GM12874 (cell line): Measurements from ENCODE around the gene MGMT.

Source experiments
- TF ChIP-seq, protein P1 (sequence below): IDR thresholded peaks from 2 replicates; pipeline ENCODE4 v1.5.1; 2011; ENCODE audit warnings: low read depth, mild to moderate bottlenecking, control low read depth, low read length, moderate library complexity; ENCODE audit not compliant: insufficient read depth

Gene MGMT

DNA sequence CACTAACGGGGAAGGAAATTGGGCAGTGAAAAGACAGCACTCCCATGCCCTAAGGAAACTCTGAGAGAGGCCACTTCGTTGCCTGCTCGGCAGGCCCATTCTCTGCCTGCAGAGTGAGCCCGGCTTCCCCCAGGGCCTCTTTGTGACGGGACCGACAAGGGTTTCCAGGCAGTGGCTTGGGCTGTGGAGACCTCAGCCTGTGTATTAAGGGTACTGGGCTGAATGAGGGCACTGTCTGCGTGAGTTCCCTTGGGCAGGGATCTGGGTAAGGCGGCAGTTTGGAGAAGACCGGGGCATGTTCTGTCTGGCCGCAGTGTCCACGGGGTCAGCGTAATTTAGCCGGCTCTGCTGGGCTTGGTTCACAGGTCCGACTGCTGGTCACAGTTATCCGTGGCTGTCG, 237.2 kb downstream of the MGMT start:
- TF ChIP-seq, protein P1, sequence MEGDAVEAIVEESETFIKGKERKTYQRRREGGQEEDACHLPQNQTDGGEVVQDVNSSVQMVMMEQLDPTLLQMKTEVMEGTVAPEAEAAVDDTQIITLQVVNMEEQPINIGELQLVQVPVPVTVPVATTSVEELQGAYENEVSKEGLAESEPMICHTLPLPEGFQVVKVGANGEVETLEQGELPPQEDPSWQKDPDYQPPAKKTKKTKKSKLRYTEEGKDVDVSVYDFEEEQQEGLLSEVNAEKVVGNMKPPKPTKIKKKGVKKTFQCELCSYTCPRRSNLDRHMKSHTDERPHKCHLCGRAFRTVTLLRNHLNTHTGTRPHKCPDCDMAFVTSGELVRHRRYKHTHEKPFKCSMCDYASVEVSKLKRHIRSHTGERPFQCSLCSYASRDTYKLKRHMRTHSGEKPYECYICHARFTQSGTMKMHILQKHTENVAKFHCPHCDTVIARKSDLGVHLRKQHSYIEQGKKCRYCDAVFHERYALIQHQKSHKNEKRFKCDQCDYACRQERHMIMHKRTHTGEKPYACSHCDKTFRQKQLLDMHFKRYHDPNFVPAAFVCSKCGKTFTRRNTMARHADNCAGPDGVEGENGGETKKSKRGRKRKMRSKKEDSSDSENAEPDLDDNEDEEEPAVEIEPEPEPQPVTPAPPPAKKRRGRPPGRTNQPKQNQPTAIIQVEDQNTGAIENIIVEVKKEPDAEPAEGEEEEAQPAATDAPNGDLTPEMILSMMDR, result no peak

DNA sequence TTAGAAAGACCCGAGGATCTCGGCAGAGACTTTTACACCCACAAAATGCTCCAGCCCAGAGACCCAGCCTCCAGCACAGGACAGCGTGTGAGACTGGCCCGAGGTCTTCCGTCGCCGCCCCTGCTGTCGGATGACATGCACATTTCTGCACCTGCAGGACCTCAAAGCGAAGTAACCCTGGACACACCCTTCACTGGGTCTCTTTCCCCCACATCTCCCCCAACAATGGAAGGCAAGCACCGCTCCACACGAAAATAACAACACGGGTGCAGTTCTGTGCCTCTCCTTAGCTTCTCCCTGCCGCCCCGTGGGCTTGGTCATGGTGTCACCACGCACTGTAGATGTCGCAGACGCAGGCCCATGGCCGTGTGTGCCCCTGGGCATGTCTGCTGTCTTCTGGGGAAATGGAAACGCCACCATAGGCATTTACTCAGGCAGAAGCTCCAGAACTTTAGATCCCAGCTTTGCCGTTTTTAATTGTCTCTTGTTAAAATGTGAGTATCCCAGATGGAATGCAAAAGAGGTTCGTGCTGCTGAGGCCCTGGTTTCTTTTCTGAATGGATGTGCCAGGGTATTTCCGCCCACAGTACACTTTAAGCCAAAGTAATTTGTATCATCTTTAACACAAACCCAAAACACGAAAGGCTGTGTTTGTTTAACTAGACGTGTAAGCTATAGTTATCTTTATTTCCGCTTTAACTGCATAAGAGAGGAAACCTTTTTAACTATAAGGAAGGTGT, 237.9 kb downstream of the MGMT start:
- TF ChIP-seq, protein P1, result no peak

DNA sequence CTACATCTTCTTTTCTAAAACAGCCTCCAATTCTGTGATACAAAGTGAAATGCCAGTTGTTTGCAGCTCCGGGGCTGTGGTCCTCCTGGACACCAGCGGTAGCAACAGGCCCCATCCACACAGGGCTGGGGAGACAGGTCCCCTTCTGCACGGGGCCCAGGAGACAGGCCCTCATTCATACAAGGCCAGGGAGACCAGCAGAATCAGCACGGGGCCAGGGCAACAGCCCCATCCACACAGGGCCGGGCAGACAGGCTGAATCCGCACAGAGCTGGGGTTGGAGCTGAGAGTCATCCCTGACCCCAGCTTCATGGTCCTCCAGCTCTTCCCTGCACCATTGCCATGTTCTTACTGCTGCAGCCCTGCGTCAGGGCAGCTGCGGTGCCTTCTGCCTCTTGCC, 238.6 kb downstream of the MGMT start:
- TF ChIP-seq, protein P1, result no peak

DNA sequence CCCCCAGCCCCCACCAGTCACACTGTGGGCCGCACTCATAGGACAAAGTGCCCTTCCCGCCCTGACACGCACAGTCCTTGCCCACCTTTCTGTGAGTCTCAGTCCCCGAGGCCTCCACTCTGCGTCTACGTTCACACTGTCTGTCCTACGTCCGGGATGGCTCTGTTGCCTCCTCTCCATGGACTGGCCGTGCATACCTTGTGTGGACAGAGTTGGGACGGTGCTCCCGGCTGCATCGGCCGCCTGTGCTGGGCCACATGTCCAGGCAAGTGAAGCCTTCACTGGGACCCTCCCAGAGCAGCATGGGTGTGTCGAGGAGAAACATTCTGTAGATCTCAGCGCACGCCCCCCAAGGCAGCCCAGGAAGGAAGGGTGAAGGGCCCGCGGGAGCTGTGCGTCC, 239.0 kb downstream of the MGMT start:
- TF ChIP-seq, protein P1, result no peak

DNA sequence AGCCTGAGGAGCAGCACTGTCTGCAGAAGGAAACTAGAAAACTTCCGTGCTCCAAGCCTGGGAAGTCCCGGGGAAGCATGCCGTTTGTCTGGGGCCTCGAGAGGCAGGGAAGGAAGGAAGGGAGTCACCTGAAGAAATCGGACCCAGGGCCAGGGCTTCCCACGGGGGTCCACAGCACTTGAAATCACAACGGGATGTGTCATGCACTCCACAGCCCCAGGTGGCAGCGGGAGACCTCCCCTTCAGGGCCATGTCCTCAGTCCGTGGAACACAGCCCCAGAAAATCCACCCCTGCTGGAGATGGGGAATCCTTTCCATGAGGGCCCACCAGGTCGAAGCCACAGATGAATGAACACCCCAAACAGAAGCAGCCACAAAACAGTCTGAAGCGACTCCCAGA, 239.5 kb downstream of the MGMT start:
- TF ChIP-seq, protein P1, result no peak

DNA sequence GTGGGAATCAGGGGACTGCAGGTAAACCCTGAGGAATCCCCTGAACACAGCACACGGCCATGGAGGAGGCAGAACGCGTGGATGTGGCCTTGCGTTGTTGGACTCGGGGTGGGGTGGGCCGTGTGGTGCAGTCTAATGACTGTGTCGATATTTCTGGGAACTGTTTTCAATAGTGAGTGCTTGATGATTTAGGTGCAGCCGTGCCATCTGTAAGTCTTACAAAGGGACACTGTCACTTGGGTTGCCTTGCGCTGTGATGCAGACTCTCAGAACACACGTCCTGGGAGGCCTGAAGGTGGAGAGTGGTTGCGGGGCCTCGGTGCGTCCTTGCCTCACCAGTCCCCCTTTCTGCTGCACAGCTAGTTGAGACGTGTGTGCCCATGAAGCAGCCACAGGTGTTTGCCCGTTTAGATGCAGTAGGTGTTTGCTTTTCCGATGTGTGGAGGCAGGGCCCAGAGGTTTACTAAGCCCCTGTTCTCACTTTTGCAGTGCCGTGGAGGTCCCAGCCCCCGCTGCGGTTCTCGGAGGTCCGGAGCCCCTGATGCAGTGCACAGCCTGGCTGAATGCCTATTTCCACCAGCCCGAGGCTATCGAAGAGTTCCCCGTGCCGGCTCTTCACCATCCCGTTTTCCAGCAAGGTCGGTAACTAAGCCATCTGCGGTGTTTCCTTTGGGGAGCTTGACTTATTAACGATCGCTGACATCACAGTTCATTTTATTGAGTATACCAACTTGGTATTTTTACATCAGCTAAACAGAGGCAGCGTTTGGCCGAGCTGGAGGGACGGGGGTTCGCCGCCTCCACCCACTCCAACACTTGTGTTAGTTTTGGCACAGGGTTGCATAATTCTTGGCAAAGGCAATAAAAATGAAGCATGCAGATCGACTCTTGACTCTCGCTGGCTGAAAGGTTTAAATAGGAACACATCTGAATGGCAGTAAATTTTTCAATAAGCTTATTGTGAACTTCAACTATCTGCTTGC, 240.7 kb downstream of the MGMT start:
- TF ChIP-seq, protein P1, result no peak

DNA sequence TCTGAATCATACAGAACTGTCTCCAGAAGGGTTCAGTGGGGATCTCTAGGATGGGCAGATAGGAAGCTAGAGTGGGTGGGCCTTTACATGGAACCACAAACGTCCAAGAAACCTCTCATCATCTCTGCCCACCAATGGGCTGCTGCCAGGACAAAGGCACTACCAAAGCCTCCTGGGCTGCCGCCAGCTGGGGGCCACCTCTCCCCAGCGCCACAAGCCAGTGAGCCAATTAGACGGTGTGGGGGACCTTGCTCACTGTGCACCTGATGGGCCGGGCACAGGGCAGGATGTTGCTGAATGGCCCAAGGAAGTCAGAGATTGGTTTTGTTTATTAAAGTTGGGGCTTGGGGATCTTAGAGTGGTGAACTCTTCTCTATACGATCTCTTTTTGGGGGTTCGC, 242.1 kb downstream of the MGMT start:
- TF ChIP-seq, protein P1, result no peak
